ENCODE measurements around the gene OS9.

- TF ChIP-seq, protein P1, sequence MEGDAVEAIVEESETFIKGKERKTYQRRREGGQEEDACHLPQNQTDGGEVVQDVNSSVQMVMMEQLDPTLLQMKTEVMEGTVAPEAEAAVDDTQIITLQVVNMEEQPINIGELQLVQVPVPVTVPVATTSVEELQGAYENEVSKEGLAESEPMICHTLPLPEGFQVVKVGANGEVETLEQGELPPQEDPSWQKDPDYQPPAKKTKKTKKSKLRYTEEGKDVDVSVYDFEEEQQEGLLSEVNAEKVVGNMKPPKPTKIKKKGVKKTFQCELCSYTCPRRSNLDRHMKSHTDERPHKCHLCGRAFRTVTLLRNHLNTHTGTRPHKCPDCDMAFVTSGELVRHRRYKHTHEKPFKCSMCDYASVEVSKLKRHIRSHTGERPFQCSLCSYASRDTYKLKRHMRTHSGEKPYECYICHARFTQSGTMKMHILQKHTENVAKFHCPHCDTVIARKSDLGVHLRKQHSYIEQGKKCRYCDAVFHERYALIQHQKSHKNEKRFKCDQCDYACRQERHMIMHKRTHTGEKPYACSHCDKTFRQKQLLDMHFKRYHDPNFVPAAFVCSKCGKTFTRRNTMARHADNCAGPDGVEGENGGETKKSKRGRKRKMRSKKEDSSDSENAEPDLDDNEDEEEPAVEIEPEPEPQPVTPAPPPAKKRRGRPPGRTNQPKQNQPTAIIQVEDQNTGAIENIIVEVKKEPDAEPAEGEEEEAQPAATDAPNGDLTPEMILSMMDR (IDR thresholded peaks at IDR 0.05; ENCODE audit: low read depth, low read length, missing input control) = no peak
- TF ChIP-seq HNF4A (conservative IDR thresholded peaks at IDR 0.05) = no peak
- TF ChIP-seq TAF1 (conservative IDR thresholded peaks at IDR 0.05) = no peak
- TF ChIP-seq RAD21 (IDR thresholded peaks at IDR 0.05) = no peak
- TF ChIP-seq SP1 (IDR thresholded peaks at IDR 0.05) = no peak
- TF ChIP-seq YY1 (IDR thresholded peaks at IDR 0.05) = no peak
- TF ChIP-seq MAX (IDR thresholded peaks at IDR 0.05) = no peak
- TF ChIP-seq REST (IDR thresholded peaks at IDR 0.05) = no peak
- no peak for TF ChIP-seq ATF3 (IDR thresholded peaks at IDR 0.05)
- no peak for TF ChIP-seq FOXA2 (IDR thresholded peaks at IDR 0.05)
Observed at GRCh38 chr12:57764662-57765002, 70.7 kb downstream of the OS9 start.
